Panc1 (cell line): ENCODE measurements around the gene DNAH6. TPM values are rescaled to one million over a fixed set of nuclear protein-coding genes. Genes with fewer than 3 reads are reported as not detected.

ENCODE experiments used
- ATAC-seq: fragments of 200-7000 bp; cut with Tn5 transposase; 2 replicates; pipeline ENCODE4 v1.9.1; 2020; ENCODE audit warnings: mild to moderate bottlenecking, moderate library complexity
- BruUV-seq: library from RNA; stranded (reverse); fragments of 400-500 nt; replicated peaks from 2 replicates; lab custom pipeline; 2021; lab: Mats Ljungman, UMichigan
- CTCF ChIA-PET: fragments of 300-600 bp; sonication (Branson Sonifier 250); formaldehyde crosslinking; loops from one replicate; lab custom pipeline; 2022; ENCODE audit warnings: antibody characterized with exemption; lab: Charles Lee
- POLR2A ChIA-PET: fragments of 300-600 bp; sonication (Branson Sonifier 250); formaldehyde crosslinking; loops from one replicate; lab custom pipeline; 2022; ENCODE audit warnings: antibody characterized with exemption; lab: Charles Lee
- DNase-seq: peaks from one replicate; pipeline ENCODE4 v3.0.0-alpha.2; 2010; ENCODE audit warnings: low read depth, low spot score
- H3K27ac ChIP-seq: 2 replicates; pipeline ENCODE4 v1.5.1; 2011; ENCODE audit warnings: mild to moderate bottlenecking, low read length, inconsistent platforms
- H3K27me3 ChIP-seq: fragments of 200-500 bp; sonication (Bioruptor generic); 2 replicates; pipeline ENCODE4 v1.6.0; 2014; ENCODE audit warnings: low read length, inconsistent platforms; ENCODE audit not compliant: control insufficient read depth, insufficient read depth
- H3K36me3 ChIP-seq: fragments of 200-500 bp; sonication (Bioruptor generic); 2 replicates; pipeline ENCODE4 v1.5.1; 2014; ENCODE audit warnings: inconsistent platforms, mild to moderate bottlenecking, low read length, moderate library complexity; ENCODE audit not compliant: control insufficient read depth, insufficient read depth
- H3K4me1 ChIP-seq: 2 replicates; pipeline ENCODE4 v1.5.1; 2011; ENCODE audit warnings: inconsistent platforms, mild to moderate bottlenecking, low read length, moderate library complexity; ENCODE audit not compliant: control insufficient read depth, insufficient read depth
- H3K4me3 ChIP-seq, 2 experiments: 2 replicates each; pipeline ENCODE4 v1.5.1; 2011 to 2012; ENCODE audit warnings: low read depth in 2 of 2, low read length in 2 of 2, mild to moderate bottlenecking in 2 of 2, inconsistent platforms in 1 of 2, moderate library complexity in 1 of 2
- H3K9me3 ChIP-seq: fragments of 200-500 bp; sonication (Bioruptor generic); 2 replicates; pipeline ENCODE4 v1.5.1; 2014; ENCODE audit warnings: low read depth, mild to moderate bottlenecking, inconsistent platforms, low read length, moderate library complexity; ENCODE audit not compliant: control insufficient read depth, insufficient read depth
- POLR2AphosphoS5 ChIP-seq: IDR thresholded peaks from 2 replicates; pipeline ENCODE4 v1.6.1; 2012; ENCODE audit warnings: mild to moderate bottlenecking, low read depth, low read length, moderate library complexity
- SIN3A ChIP-seq: IDR thresholded peaks from 2 replicates; pipeline ENCODE4 v1.6.1; 2012; ENCODE audit warnings: low read depth, mild to moderate bottlenecking, low read length, moderate library complexity, borderline replicate concordance; ENCODE audit not compliant: insufficient read depth
- TCF7L2 ChIP-seq: IDR thresholded peaks from 2 replicates; pipeline ENCODE4 v1.6.1; 2011; ENCODE audit warnings: mild to moderate bottlenecking, low read depth, low read length, inconsistent platforms
- in situ Hi-C: cut with HindIII; loops from 2 replicates; pipeline ENCODE4 v1.10.0; 2016; ENCODE audit warnings: low sequenced_read_pairs, low pct_unique_long_range_greater_than_20kb
- intact Hi-C: fragments of 100-400 bp; cut with micrococcal nuclease; formaldehyde crosslinking; loops from one replicate; pipeline ENCODE4 v1.10.0; 2022; ENCODE audit not compliant: unreplicated experiment
- total RNA-seq: library from RNA; stranded (reverse); gene quantifications from one replicate; pipeline ENCODE4 v1.2.1, GENCODE V29; 2021; ENCODE audit not compliant: unreplicated experiment
- TF ChIP-seq, protein P1 (sequence below), 2 experiments: IDR thresholded peaks; 2 replicates each; pipeline ENCODE4 v1.6.1; 2011 to 2012; ENCODE audit warnings: low read depth in 2 of 2, control low read depth in 1 of 2, low read length in 1 of 2, mild to moderate bottlenecking in 1 of 2, moderate library complexity in 1 of 2; ENCODE audit not compliant: insufficient read depth in 1 of 2
- TF ChIP-seq, protein P2 (sequence below): fragments of 450-650 bp; IDR thresholded peaks from 2 replicates; pipeline ENCODE4 v1.5.1; 2017; ENCODE audit warnings: mild to moderate bottlenecking

DNAH6 gene
- total RNA-seq, 1 experiment from 2014 or later = 0.26 TPM

DNA sequence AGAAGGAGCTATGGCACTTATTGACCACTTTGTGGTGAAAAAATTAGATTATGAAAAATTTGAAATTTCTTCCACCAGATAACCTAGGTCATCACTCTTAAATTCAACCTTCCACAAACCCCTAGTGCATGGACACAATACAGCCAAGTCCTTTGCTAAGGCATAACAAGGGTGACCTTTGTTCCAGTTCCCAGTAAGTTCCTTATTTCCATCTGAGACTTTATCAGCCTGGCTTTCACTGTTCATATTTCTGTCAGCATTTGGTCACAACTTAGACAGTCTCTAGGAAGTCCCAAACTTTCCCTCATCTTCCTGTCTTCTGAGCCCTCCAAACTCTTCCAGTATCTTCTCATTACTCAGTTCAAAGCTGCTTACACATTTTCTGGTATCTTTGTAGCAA lies 232.0 kb downstream of the DNAH6 start:
- H3K27ac ChIP-seq = no peak overlapping the region

DNA sequence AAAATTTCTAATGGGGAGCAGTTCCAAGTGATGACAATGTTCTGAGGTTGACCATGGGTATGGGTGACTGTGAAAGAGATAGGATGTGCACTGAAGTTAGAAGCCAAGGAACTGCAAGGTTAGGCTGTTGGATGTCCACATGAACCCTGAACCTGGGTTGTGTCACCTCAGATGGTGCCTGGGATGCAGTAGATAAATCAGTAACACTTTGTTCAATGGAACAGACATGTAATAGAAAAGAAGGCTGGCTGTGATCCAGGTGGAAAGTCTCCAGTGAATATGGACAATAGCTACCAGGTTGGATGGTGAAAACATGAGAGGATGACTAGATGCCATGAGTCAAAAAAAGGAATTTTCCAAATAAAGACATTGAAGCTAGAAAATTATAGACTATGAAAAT lies 233.1 kb downstream of the DNAH6 start:
- Histone ChIP-seq H3K36me3 (no peaks in the 10 kb centered on the region), H3K27me3 (no peaks in the 10 kb centered on the region; the same call in 1 of the 2 replicates), H3K4me3 (no peak overlapping the region), H3K4me1 (no peaks in the 10 kb centered on the region), H3K27ac (no peak overlapping the region), H3K9me3 (no peaks in the 10 kb centered on the region)
- in situ Hi-C loops = no loop called here
- BruUV-seq = no TSS peak
- no peak for DNase-seq
- CTCF ChIA-PET = no interaction called here
- POLR2A ChIA-PET = no interaction called here
- intact Hi-C loops = no loop called here
- TF ChIP-seq, protein P1, sequence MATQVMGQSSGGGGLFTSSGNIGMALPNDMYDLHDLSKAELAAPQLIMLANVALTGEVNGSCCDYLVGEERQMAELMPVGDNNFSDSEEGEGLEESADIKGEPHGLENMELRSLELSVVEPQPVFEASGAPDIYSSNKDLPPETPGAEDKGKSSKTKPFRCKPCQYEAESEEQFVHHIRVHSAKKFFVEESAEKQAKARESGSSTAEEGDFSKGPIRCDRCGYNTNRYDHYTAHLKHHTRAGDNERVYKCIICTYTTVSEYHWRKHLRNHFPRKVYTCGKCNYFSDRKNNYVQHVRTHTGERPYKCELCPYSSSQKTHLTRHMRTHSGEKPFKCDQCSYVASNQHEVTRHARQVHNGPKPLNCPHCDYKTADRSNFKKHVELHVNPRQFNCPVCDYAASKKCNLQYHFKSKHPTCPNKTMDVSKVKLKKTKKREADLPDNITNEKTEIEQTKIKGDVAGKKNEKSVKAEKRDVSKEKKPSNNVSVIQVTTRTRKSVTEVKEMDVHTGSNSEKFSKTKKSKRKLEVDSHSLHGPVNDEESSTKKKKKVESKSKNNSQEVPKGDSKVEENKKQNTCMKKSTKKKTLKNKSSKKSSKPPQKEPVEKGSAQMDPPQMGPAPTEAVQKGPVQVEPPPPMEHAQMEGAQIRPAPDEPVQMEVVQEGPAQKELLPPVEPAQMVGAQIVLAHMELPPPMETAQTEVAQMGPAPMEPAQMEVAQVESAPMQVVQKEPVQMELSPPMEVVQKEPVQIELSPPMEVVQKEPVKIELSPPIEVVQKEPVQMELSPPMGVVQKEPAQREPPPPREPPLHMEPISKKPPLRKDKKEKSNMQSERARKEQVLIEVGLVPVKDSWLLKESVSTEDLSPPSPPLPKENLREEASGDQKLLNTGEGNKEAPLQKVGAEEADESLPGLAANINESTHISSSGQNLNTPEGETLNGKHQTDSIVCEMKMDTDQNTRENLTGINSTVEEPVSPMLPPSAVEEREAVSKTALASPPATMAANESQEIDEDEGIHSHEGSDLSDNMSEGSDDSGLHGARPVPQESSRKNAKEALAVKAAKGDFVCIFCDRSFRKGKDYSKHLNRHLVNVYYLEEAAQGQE (IDR thresholded peaks at IDR 0.05; ENCODE audit: insufficient read depth in 1 of 2, low read depth in 2 of 2, low read length in 1 of 2) = no peak
- TF ChIP-seq TCF7L2 (no peak), POLR2AphosphoS5 (no peak), SIN3A (no peak)
- TF ChIP-seq, protein P2, sequence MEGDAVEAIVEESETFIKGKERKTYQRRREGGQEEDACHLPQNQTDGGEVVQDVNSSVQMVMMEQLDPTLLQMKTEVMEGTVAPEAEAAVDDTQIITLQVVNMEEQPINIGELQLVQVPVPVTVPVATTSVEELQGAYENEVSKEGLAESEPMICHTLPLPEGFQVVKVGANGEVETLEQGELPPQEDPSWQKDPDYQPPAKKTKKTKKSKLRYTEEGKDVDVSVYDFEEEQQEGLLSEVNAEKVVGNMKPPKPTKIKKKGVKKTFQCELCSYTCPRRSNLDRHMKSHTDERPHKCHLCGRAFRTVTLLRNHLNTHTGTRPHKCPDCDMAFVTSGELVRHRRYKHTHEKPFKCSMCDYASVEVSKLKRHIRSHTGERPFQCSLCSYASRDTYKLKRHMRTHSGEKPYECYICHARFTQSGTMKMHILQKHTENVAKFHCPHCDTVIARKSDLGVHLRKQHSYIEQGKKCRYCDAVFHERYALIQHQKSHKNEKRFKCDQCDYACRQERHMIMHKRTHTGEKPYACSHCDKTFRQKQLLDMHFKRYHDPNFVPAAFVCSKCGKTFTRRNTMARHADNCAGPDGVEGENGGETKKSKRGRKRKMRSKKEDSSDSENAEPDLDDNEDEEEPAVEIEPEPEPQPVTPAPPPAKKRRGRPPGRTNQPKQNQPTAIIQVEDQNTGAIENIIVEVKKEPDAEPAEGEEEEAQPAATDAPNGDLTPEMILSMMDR = no peak
- no peak for ATAC-seq

More for the DNA sequence above, 232.0 kb downstream of the DNAH6 start:
- TF ChIP-seq, protein P1 (IDR thresholded peaks at IDR 0.05; ENCODE audit: insufficient read depth in 1 of 2, low read depth in 2 of 2, low read length in 1 of 2) = no peak
- TF ChIP-seq POLR2AphosphoS5 (no peak), TCF7L2 (no peak), SIN3A (no peak)
- TF ChIP-seq, protein P2 = no peak
- Histone ChIP-seq H3K27me3 (no peaks in the 10 kb centered on the region; the same call in none of the 2 replicates), H3K4me3 (no peak overlapping the region), H3K4me1 (no peaks in the 10 kb centered on the region), H3K9me3 (no peaks in the 10 kb centered on the region), H3K36me3 (no peaks in the 10 kb centered on the region)
- ChIA-PET POLR2A (no interaction called here), CTCF (no interaction called here)
- intact Hi-C loops = no loop called here
- in situ Hi-C loops = no loop called here
- BruUV-seq = no TSS peak
- DNase-seq (no peak), ATAC-seq (no peak)
